Duodenal mucosa (tissue), 2 donors: ENCODE measurements around the gene RASL11B.

Source experiments
- H3K27ac ChIP-seq: one replicate; pipeline ENCODE4 v1.7.0; 2013; ENCODE audit warnings: low read depth, low read length
- H3K27me3 ChIP-seq, 2 donors: one replicate each; pipeline ENCODE4 v1.7.0; 2013; ENCODE audit warnings: low read length in 2 of 2, control low read depth in 1 of 2; ENCODE audit not compliant: insufficient read depth in 2 of 2, control insufficient read depth in 1 of 2
- H3K36me3 ChIP-seq, 2 donors: one replicate each; pipeline ENCODE4 v1.7.0; 2013; ENCODE audit warnings: low read length in 2 of 2, control low read depth in 1 of 2; ENCODE audit not compliant: insufficient read depth in 2 of 2, control insufficient read depth in 1 of 2
- H3K4me1 ChIP-seq, 2 donors: one replicate each; pipeline ENCODE4 v1.7.0; 2013; ENCODE audit warnings: low read length in 2 of 2, control low read depth in 1 of 2; ENCODE audit not compliant: insufficient read depth in 2 of 2, control insufficient read depth in 1 of 2
- H3K4me3 ChIP-seq, 2 donors: one replicate each; pipeline ENCODE4 v1.7.0; 2013; ENCODE audit warnings: low read length in 2 of 2, low read depth in 1 of 2
- H3K9ac ChIP-seq, 2 donors: one replicate each; pipeline ENCODE4 v1.7.0; 2013; ENCODE audit warnings: low read length in 2 of 2, low read depth in 1 of 2
- H3K9me3 ChIP-seq, 2 donors: one replicate each; pipeline ENCODE4 v1.7.0; 2013; ENCODE audit warnings: low read length in 2 of 2, control low read depth in 1 of 2; ENCODE audit not compliant: control insufficient read depth in 1 of 2

The RASL11B gene

GRCh38 chr4:52843958-52844357 is 18.2 kb upstream of the RASL11B start:
- Histone ChIP-seq H3K27me3 (no peaks in the 10 kb centered on the region), H3K9ac (no peak overlapping the region), H3K27ac (no peak overlapping the region), H3K9me3 (no peaks in the 10 kb centered on the region), H3K4me3 (no peak overlapping the region), H3K36me3 (no peaks in the 10 kb centered on the region), H3K4me1 (peaks cover 4 to 22% of the 10 kb centered on the region in 2 donors)

GRCh38 chr4:52844596-52844995 is 17.5 kb upstream of the RASL11B start:
- no peak overlapping the region for H3K27ac ChIP-seq
- no peaks in the 10 kb centered on the region for H3K27me3 ChIP-seq
- H3K4me1 ChIP-seq: peaks cover 4 to 22% of the 10 kb centered on the region in 2 donors
- no peaks in the 10 kb centered on the region for H3K36me3 ChIP-seq
- H3K4me3 ChIP-seq: no peak overlapping the region
- H3K9me3 ChIP-seq: no peaks in the 10 kb centered on the region
- no peak overlapping the region for H3K9ac ChIP-seq

GRCh38 chr4:52846502-52846901 is 15.6 kb upstream of the RASL11B start:
- H3K36me3 ChIP-seq: no peaks in the 10 kb centered on the region
- H3K4me1 ChIP-seq: peaks cover 8 to 20% of the 10 kb centered on the region in 2 donors
- H3K27me3 ChIP-seq: no peaks in the 10 kb centered on the region
- no peaks in the 10 kb centered on the region for H3K9me3 ChIP-seq
- no peak overlapping the region for H3K27ac ChIP-seq
- no peak overlapping the region for H3K4me3 ChIP-seq
- no peak overlapping the region for H3K9ac ChIP-seq

- Histone ChIP-seq H3K27me3 (no peaks in the 10 kb centered on the region), H3K36me3 (no peaks in the 10 kb centered on the region), H3K4me1 (peaks cover 4 to 12% of the 10 kb centered on the region in 2 donors), H3K4me3 (no peak overlapping the region), H3K9ac (no peak overlapping the region), H3K27ac (no peak overlapping the region), H3K9me3 (no peaks in the 10 kb centered on the region)
These were observed 13.9 kb upstream of the RASL11B start for GRCh38 chr4:52848254-52848653.

GRCh38 chr4:52850406-52851124 is 11.6 kb upstream of the RASL11B start:
- no peak overlapping the region for H3K9ac ChIP-seq
- peaks cover 4 to 12% of the 10 kb centered on the region in 2 donors for H3K4me1 ChIP-seq
- H3K27ac ChIP-seq: no peak overlapping the region
- no peaks in the 10 kb centered on the region for H3K36me3 ChIP-seq
- H3K4me3 ChIP-seq: no peak overlapping the region
- H3K27me3 ChIP-seq: no peaks in the 10 kb centered on the region
- H3K9me3 ChIP-seq: no peaks in the 10 kb centered on the region

GRCh38 chr4:52852041-52852440 is 10.1 kb upstream of the RASL11B start:
- Histone ChIP-seq H3K4me3 (no peak overlapping the region), H3K9me3 (no peaks in the 10 kb centered on the region), H3K36me3 (no peaks in the 10 kb centered on the region), H3K9ac (no peak overlapping the region), H3K27ac (no peak overlapping the region), H3K4me1 (peaks cover 4 to 12% of the 10 kb centered on the region in 2 donors), H3K27me3 (no peaks in the 10 kb centered on the region)

- Histone ChIP-seq H3K4me3 (no peak overlapping the region), H3K9me3 (no peaks in the 10 kb centered on the region), H3K27ac (no peak overlapping the region), H3K9ac (no peak overlapping the region), H3K36me3 (no peaks in the 10 kb centered on the region), H3K4me1 (peaks cover 4 to 10% of the 10 kb centered on the region in 2 donors), H3K27me3 (no peaks in the 10 kb centered on the region)
These were observed 9.4 kb upstream of the RASL11B start for GRCh38 chr4:52852711-52853110.

GRCh38 chr4:52853351-52853750 is 8.8 kb upstream of the RASL11B start:
- H3K4me1 ChIP-seq: peaks cover 4% of the 10 kb centered on the region in 2 donors
- no peak overlapping the region for H3K9ac ChIP-seq

GRCh38 chr4:52856801-52857200 is 5.3 kb upstream of the RASL11B start:
- Histone ChIP-seq H3K27me3 (peaks cover 0 to 18% of the 10 kb centered on the region in 2 donors), H3K4me3 (no peak overlapping the region), H3K9me3 (peaks cover 0 to 6% of the 10 kb centered on the region in 2 donors), H3K9ac (no peak overlapping the region), H3K27ac (no peak overlapping the region), H3K36me3 (no peaks in the 10 kb centered on the region), H3K4me1 (peaks cover 5 to 6% of the 10 kb centered on the region in 2 donors)

More at GRCh38 chr4:52853351-52853750, 8.8 kb upstream of the RASL11B start:
- no peaks in the 10 kb centered on the region for H3K36me3 ChIP-seq
- no peak overlapping the region for H3K27ac ChIP-seq
- peaks cover 0 to 5% of the 10 kb centered on the region in 2 donors for H3K9me3 ChIP-seq
- H3K27me3 ChIP-seq: no peaks in the 10 kb centered on the region
- H3K4me3 ChIP-seq: no peak overlapping the region

- H3K4me1 ChIP-seq: peaks cover 5 to 9% of the 10 kb centered on the region in 2 donors
- no peak overlapping the region for H3K4me3 ChIP-seq
- peaks cover 4 to 26% of the 10 kb centered on the region in 2 donors for H3K27me3 ChIP-seq
- no peak overlapping the region for H3K27ac ChIP-seq
- H3K9me3 ChIP-seq: peaks cover 0 to 6% of the 10 kb centered on the region in 2 donors
- H3K36me3 ChIP-seq: no peaks in the 10 kb centered on the region
- H3K9ac ChIP-seq: no peak overlapping the region
These were observed 1.8 kb upstream of the RASL11B start for GRCh38 chr4:52860361-52860760.
